MCF 10A (cell line): ENCODE results near the gene RER1. TPM values are rescaled to one million over a fixed set of nuclear protein-coding genes. Genes with fewer than 3 reads are reported as not detected.

ENCODE experiments used
- BruUV-seq: library from RNA; stranded (reverse); fragments of 400-500 nt; replicated peaks from 2 replicates; lab custom pipeline; 2021; lab: Mats Ljungman, UMichigan
- CTCF ChIA-PET: fragments of 300-600 bp; sonication (Branson Sonifier 250); formaldehyde crosslinking; extraction: SDS; loops from one replicate; lab custom pipeline; 2021; ENCODE audit warnings: antibody characterized with exemption, inconsistent platforms; lab: Yijun Ruan, JAX
- POLR2A ChIA-PET: fragments of 300-600, 350-650 bp; sonication (Branson Sonifier 250); formaldehyde crosslinking; extraction: SDS; loops from one replicate; lab custom pipeline; 2020; ENCODE audit warnings: antibody characterized with exemption, inconsistent platforms; lab: Yijun Ruan, JAX
- DNase-seq: peaks from one replicate; pipeline ENCODE4 v3.0.0-alpha.2; 2018; ENCODE audit not compliant: unreplicated experiment
- H3K27ac Mint-ChIP-seq: one replicate; pipeline ENCODE4 v1.8.0; 2022; ENCODE audit warnings: mild to moderate bottlenecking, low read depth, mixed read lengths; ENCODE audit not compliant: unreplicated experiment
- H3K27me3 Mint-ChIP-seq: one replicate; pipeline ENCODE4 v1.8.0; 2022; ENCODE audit warnings: mixed read lengths; ENCODE audit not compliant: insufficient read depth, unreplicated experiment
- H3K36me3 Mint-ChIP-seq: one replicate; pipeline ENCODE4 v1.8.0; 2022; ENCODE audit warnings: mild to moderate bottlenecking, moderate library complexity, mixed read lengths; ENCODE audit not compliant: insufficient read depth, unreplicated experiment
- H3K4me1 Mint-ChIP-seq: one replicate; pipeline ENCODE4 v1.8.0; 2022; ENCODE audit warnings: mixed read lengths; ENCODE audit not compliant: insufficient read depth, unreplicated experiment
- H3K4me3 Mint-ChIP-seq: one replicate; pipeline ENCODE4 v1.8.0; 2022; ENCODE audit warnings: mild to moderate bottlenecking, moderate library complexity, mixed read lengths; ENCODE audit not compliant: unreplicated experiment
- H3K9me3 Mint-ChIP-seq: one replicate; pipeline ENCODE4 v1.8.0; 2022; ENCODE audit warnings: mixed read lengths; ENCODE audit not compliant: unreplicated experiment
- intact Hi-C: fragments of 100-400 bp; cut with micrococcal nuclease; formaldehyde crosslinking; loops from 2 replicates; pipeline ENCODE4 v1.14.1; 2022
- total RNA-seq: library from RNA; stranded (reverse); gene quantifications from 2 replicates; pipeline ENCODE4 v1.2.3, GENCODE V29; 2022
- TF ChIP-seq, protein P1 (sequence below): fragments of 200-600 bp; IDR thresholded peaks from one replicate; pipeline ENCODE4 v1.8.0; 2022; ENCODE audit warnings: antibody characterized with exemption, mild to moderate bottlenecking; ENCODE audit not compliant: unreplicated experiment

RER1 gene
- total RNA-seq, 1 experiment from 2014 or later = 172 TPM

DNA sequence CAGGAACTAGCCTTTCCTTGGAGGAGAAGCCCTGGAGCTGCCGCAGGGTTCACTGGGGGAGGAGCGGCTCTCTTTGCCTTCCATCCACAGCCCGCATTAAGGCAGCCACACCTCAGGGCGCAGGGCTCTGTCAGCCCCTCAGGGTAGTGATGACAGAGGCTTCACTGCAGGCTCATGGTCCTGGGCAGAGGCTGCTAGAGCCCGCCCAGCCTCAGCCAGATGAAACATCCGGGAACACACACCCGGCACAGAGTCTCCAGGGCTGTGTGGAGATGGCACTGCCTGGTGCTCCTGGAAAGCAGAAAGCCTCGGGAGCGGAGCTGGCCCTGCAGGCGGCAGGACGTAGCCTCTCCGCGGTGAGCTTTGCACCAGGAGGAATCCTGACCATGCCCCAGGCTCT lies 50.1 kb downstream of the RER1 start:
- Mint-ChIP-seq H3K9me3 (no peaks in the 10 kb centered on the region), H3K36me3 (peaks cover 5% of the 10 kb centered on the region), H3K27ac (no peak overlapping the region), H3K4me3 (no peak overlapping the region), H3K27me3 (no peaks in the 10 kb centered on the region), H3K4me1 (peaks cover 5% of the 10 kb centered on the region)
- TF ChIP-seq, protein P1, sequence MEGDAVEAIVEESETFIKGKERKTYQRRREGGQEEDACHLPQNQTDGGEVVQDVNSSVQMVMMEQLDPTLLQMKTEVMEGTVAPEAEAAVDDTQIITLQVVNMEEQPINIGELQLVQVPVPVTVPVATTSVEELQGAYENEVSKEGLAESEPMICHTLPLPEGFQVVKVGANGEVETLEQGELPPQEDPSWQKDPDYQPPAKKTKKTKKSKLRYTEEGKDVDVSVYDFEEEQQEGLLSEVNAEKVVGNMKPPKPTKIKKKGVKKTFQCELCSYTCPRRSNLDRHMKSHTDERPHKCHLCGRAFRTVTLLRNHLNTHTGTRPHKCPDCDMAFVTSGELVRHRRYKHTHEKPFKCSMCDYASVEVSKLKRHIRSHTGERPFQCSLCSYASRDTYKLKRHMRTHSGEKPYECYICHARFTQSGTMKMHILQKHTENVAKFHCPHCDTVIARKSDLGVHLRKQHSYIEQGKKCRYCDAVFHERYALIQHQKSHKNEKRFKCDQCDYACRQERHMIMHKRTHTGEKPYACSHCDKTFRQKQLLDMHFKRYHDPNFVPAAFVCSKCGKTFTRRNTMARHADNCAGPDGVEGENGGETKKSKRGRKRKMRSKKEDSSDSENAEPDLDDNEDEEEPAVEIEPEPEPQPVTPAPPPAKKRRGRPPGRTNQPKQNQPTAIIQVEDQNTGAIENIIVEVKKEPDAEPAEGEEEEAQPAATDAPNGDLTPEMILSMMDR = no peak
- CTCF ChIA-PET = no interaction called here
- DNase-seq = no peak
- intact Hi-C loops = no loop called here
- POLR2A ChIA-PET = interaction anchor here (1.4 kb wide), 1 partner anchor 10 kb away, joined by 3 read pairs; no protein-coding TSS in a partner anchor
- BruUV-seq = no TSS peak

DNA sequence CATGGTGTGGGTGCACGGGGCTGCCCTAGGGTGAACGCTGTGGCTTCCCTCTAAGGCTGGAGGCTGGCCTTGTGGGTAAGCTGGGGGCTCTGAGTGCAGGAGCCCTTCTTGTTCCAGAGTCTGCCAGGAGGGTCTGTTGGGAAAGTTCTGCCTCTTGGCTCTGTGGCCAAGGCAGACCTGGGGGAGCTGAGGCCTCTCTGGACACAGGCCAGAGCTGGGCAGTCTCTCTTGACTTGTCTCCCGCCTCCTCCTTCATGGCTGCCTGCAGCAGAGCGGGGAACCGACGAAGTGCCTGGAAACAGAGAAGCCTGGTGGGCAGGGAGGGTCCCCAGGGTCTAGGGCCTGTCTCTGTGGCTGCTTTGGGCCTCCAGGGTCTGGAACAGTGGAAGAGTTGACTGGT lies 51.0 kb downstream of the RER1 start:
- TF ChIP-seq, protein P1 = no peak
- peaks cover 5% of the 10 kb centered on the region for H3K4me1 Mint-ChIP-seq
- no peak for DNase-seq
- peaks cover 5% of the 10 kb centered on the region for H3K36me3 Mint-ChIP-seq
- POLR2A ChIA-PET = no interaction called here
- no peak overlapping the region for H3K4me3 Mint-ChIP-seq
- H3K27ac Mint-ChIP-seq = no peak overlapping the region
- CTCF ChIA-PET = no interaction called here
- H3K27me3 Mint-ChIP-seq = no peaks in the 10 kb centered on the region
- BruUV-seq = no TSS peak
- no peaks in the 10 kb centered on the region for H3K9me3 Mint-ChIP-seq
- intact Hi-C loops = no loop called here

DNA sequence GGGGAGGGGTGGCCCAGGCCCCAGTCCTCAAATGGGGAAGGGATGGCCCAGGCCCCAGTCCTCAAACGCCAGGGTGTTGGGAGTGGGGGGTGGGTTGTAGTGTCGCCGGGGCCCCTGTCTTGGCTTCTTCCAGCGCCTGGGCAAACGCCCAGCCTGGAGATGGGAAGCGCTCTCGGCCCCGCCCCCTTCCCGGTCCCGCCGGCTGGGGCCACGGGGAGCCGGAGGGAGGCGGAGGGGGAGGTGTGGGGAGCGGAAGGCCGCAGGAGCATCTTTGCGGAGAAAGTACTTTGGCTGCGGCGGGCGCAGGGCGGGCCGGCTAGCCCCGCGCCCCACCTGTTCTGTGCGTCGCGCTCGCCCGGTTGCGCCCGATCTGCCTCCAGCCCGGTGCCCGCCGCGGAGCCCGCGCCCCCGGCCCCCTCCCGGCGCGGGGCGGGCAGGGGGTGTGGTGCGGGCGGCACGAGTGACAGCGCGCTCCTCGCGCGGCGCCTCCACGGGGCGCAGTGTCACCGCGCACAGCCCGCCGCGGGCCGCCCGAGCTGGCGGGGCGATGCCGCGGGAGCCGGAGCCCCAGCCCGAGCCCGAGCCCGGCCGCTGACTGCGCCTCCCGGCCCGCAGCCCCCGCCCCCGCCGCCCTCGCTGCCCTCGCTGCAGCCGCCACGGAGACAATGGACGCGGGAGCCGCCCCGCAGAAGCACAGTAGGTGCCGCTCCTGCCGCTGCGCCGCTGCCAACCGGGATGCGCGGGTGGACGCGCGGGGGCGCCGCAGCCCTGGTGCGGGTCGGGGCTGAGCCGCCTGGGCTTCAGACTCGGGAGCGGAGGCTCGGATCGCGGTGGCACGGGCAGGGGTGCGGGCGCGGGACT lies 51.9 kb downstream of the RER1 start:
- H3K36me3 Mint-ChIP-seq = peaks cover 5% of the 10 kb centered on the region
- H3K27me3 Mint-ChIP-seq = no peaks in the 10 kb centered on the region
- intact Hi-C loops = no loop called here
- H3K27ac Mint-ChIP-seq = no peak overlapping the region
- H3K4me3 Mint-ChIP-seq = no peak overlapping the region
- CTCF ChIA-PET = no interaction called here
- DNase-seq = no peak
- TF ChIP-seq, protein P1 = no peak
- H3K9me3 Mint-ChIP-seq = no peaks in the 10 kb centered on the region
- H3K4me1 Mint-ChIP-seq = peaks cover 5% of the 10 kb centered on the region
- no TSS peak for BruUV-seq
- POLR2A ChIA-PET = no interaction called here

DNA sequence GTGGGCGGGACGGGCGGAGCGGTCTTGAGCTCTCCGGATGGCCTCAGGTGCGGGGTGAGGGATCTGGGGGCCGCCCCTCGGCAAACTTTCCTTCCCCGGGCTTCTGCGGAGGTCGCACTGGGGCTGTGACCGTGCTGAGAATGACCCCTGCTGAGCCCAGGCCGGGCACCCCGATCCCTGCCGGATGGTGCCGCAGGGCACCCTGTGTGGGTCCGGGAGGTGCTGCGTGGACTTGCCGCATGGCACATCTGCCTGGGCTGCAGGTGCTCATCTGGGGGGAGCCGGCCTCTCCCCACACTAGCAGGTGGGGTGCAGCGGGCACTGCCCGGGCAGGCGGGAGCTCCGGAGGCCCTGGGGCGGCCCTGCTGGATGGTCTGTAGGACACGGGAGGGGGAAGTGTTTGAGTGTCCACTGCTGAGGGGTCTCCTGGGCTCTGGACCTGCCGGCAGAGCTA lies 52.5 kb downstream of the RER1 start:
- no peaks in the 10 kb centered on the region for H3K27me3 Mint-ChIP-seq

More for the DNA sequence above, 52.5 kb downstream of the RER1 start:
- Mint-ChIP-seq H3K36me3 (peaks cover 5% of the 10 kb centered on the region), H3K4me1 (peaks cover 5% of the 10 kb centered on the region), H3K9me3 (no peaks in the 10 kb centered on the region), H3K4me3 (no peak overlapping the region), H3K27ac (no peak overlapping the region)
- no TSS peak for BruUV-seq
- no peak for DNase-seq
- ChIA-PET CTCF (no interaction called here), POLR2A (no interaction called here)
- intact Hi-C loops = no loop called here
- TF ChIP-seq, protein P1 = no peak
